ENCODE data around the gene ZNF599.
A peak's percentile ranks its signal among the peaks of the same experiment; 100 is the strongest.

Gene ZNF599

GRCh38 chr19:34778342-34778741 lies 5.3 kb upstream of the ZNF599 start:
- no peak overlapping the region for H3K4me3 ChIP-seq (ENCODE audit: low read length)
- no peak for TF ChIP-seq CTCF (IDR thresholded peaks at IDR 0.05; ENCODE audit: insufficient read depth, low read depth, low read length, missing control alignments)
- DNase-seq (ENCODE audit: low read depth): no peak

GRCh38 chr19:34774857-34775256 lies 1.8 kb upstream of the ZNF599 start:
- DNase-seq (ENCODE audit: low read depth): no peak
- no peak for TF ChIP-seq CTCF (IDR thresholded peaks at IDR 0.05; ENCODE audit: insufficient read depth, low read depth, low read length, missing control alignments)
- no peak overlapping the region for H3K4me3 ChIP-seq (ENCODE audit: low read length)

GRCh38 chr19:34773555-34773864 lies 495 bp upstream of the ZNF599 start:
- DNase-seq (ENCODE audit: low read depth): no peak
- H3K4me3 ChIP-seq (ENCODE audit: low read length): peak overlapping the region; percentile 80
- TF ChIP-seq CTCF (IDR thresholded peaks at IDR 0.05; ENCODE audit: insufficient read depth, low read depth, low read length, missing control alignments): no peak

GRCh38 chr19:34767951-34768350 lies 5.1 kb downstream of the ZNF599 start:
- no peak for TF ChIP-seq CTCF (IDR thresholded peaks at IDR 0.05; ENCODE audit: insufficient read depth, low read depth, low read length, missing control alignments)
- no peak overlapping the region for H3K4me3 ChIP-seq (ENCODE audit: low read length)
- no peak for DNase-seq (ENCODE audit: low read depth)

GRCh38 chr19:34766386-34766785 lies 6.6 kb downstream of the ZNF599 start:
- DNase-seq (ENCODE audit: low read depth): peak; percentile 18
- no peak for TF ChIP-seq CTCF (IDR thresholded peaks at IDR 0.05; ENCODE audit: insufficient read depth, low read depth, low read length, missing control alignments)
- no peak overlapping the region for H3K4me3 ChIP-seq (ENCODE audit: low read length)

- no peak for TF ChIP-seq CTCF (IDR thresholded peaks at IDR 0.05; ENCODE audit: insufficient read depth, low read depth, low read length, missing control alignments)
- no peak for DNase-seq (ENCODE audit: low read depth)
- H3K4me3 ChIP-seq (ENCODE audit: low read length): no peak overlapping the region
Measured at GRCh38 chr19:34759218-34759917, 13.6 kb downstream of the ZNF599 start.

- H3K4me3 ChIP-seq (ENCODE audit: low read length): no peak overlapping the region
- no peak for TF ChIP-seq CTCF (IDR thresholded peaks at IDR 0.05; ENCODE audit: insufficient read depth, low read depth, low read length, missing control alignments)
- no peak for DNase-seq (ENCODE audit: low read depth)
Measured at GRCh38 chr19:34757441-34757840, 15.6 kb downstream of the ZNF599 start.

Measured in epithelial cell of esophagus (primary cell).